Effector CD4-positive, alpha-beta T cell (primary cell): ENCODE measurements around the gene FOXN3.

Experiments
- DNase-seq: peaks from one replicate; pipeline ENCODE4 v3.0.0-alpha.2; 2020

FOXN3 gene

DNA sequence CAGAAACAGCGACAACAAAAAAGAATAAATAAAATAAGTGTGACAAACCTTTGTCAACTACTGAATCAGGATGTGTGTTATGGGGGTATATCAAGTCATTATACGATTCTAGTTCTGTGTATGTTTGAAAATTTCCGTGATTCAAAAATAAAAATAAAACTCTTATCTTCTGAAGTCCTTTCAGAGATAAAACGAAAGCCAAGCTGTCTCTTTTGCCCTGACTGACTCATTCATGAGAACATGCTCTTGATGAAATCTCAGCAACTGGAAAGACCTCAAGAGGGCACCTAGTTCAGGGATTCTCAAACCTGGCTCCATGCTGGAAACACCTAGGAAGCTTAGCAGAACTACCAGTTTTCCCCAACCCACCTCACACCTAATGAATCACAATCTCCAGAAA is 9.2 kb downstream of the FOXN3 start:
- DNase-seq: no peak

GRCh38 chr14:89406941-89407340 is 10.1 kb downstream of the FOXN3 start:
- DNase-seq: no peak

DNA sequence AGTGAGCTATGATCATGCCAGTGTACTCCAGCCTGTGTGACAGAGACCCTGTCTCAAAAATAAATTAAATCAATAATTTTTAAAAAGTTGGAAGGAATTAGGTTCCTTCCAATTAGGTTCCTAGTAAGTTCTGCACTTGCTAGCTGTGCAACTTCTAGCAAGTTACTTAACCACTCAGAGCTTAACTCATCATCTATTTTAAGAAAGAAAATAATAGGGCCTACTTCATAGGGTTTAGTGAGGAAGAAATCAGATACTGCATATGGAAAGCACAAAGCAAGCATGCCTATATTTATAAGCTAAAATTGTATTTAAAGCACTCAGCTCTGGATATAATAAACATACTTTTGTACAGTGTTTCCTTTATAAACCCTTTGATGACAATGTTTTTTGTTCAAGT is 10.7 kb downstream of the FOXN3 start:
- DNase-seq: no peak

GRCh38 chr14:89405712-89406111 is 11.3 kb downstream of the FOXN3 start:
- DNase-seq: no peak

GRCh38 chr14:89402363-89402762 is 14.7 kb downstream of the FOXN3 start:
- DNase-seq: no peak

- DNase-seq: no peak
Measured at GRCh38 chr14:89401761-89402160, 15.3 kb downstream of the FOXN3 start.

DNA sequence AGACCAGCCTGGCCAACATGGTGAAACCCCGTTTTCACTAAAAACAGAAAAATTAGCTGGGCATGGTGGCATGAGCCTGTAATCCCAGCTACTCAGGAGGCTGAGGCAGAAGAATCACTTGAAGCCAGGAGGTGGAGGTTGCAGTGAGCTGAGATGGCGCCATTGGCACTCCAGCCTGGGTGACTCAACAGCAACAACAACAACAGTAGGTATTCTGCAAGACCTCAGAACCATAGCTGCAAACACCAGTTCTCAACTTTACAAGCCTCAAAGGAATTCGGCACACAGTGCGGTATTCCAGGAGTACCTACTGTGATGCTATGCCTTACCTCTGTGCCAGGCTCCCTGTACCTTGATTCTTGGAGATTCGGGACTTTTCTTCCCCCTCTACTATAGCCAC is 15.8 kb downstream of the FOXN3 start:
- no peak for DNase-seq

GRCh38 chr14:89400529-89400928 is 16.5 kb downstream of the FOXN3 start:
- DNase-seq: no peak

DNA sequence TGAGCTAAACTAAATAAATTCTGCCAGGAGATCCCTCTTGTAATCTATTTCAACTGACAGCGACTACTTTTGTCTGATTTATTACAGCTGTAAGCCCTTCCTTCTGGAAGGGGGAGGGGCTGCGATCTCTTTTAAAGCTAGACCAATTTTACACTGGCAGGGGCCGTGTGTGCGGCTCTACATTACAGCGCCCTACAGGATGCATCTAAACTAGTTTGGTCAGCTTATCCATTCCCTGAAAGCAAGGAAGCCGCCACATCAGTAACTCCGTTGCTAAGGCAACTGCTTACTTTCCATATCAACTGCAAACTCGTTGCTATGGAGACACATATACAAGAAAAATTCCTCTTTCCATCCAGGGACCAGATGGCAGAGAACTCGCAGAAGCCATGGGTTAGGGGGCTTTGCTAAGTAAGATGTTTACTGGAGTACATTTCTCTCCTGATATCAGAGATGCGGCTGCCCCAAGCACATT is 17.4 kb downstream of the FOXN3 start:
- no peak for DNase-seq

GRCh38 chr14:89399157-89399556 is 17.9 kb downstream of the FOXN3 start:
- DNase-seq: no peak

DNA sequence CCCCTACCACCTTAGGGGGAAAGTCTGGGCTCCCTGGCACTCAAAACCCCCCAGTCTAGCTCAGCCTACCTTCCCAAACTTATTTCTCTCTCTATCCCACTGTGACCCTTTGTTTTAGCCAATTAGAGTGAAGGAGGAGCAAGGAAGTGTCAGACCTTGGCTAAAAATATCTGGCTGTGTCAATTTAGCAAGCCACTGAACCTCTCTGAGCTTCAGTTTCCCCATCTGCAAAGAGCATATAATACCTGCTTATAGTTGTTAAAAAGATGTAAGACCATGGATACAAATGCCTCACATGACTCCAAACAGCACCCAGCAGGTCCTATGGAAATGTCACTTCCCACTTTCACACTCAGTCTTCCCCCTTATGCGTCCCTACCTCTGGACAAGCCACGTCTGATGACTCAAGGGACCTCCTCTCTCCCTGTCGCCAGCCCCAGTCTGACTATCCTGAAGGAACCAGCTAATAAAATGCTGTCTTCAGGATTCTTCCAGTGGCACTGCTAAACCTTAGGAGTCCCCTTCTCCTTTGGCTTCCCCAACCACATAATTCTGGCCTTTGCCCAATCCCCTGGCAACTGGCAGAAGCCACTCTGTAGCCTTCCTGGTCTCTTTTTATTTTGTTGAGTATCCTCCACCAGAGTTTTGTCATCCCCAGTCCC is 19.3 kb downstream of the FOXN3 start:
- DNase-seq: no peak

DNA sequence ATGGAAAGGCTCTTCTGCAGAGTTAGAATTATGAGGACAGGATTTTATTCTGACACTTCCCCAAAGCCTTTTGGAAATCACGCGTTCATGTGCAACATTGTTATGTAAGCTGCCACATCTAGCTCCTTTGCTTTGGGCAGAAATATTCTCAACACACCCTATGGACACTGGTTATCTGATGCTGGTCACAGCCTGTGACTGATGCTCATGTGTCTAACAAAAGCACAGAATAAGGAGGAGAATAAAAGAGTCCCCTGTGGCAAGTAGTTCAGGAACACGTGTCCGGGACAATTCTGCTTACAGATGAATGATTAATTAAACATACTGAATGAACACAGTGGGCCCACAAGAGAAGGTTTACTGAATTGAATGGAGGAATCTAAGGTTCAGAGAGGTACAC is 22.1 kb downstream of the FOXN3 start:
- no peak for DNase-seq

DNA sequence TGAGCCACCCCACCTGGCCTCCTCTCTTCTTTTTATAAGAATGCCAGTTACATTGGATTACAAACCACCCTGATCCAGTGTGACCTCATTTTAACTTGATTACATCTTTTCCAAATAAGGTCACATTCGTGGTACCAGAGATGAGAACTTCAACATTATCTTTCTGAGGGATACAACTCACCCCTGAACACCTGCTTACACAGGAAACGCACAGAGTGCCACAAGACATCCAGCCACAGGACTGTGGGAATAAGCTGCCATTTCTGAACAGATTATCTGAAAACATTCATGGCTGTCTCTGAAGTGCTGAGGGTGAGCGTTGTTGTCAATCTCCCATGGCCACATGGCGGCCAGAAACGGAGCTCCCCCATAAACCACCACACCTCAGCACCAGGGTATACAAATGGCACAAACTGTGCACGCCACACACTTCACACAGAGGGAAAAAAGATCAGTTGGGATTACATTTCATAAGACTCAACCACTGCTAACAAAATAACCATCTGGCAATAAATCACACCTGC is 23.7 kb downstream of the FOXN3 start:
- no peak for DNase-seq

GRCh38 chr14:89392181-89392580 is 24.9 kb downstream of the FOXN3 start:
- no peak for DNase-seq

DNA sequence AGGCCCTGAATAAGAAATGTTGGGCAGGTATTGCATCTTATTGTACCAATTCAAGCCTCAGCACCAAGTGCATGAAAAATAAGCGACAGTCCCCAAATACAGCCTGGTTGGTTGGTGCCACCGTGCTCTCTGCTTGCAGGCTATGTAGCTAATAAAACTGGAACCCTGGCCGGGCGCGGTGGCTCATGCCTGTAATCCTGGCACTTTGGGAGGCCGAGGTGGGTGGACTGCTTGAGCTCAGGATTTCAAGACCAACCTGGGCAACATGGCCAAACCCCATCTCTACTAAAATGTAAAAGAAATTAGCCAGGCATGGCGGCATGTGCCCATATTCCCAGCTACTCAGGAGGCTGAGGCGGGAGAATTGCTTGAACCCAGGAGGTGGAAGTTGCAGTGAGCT is 25.5 kb downstream of the FOXN3 start:
- no peak for DNase-seq

DNA sequence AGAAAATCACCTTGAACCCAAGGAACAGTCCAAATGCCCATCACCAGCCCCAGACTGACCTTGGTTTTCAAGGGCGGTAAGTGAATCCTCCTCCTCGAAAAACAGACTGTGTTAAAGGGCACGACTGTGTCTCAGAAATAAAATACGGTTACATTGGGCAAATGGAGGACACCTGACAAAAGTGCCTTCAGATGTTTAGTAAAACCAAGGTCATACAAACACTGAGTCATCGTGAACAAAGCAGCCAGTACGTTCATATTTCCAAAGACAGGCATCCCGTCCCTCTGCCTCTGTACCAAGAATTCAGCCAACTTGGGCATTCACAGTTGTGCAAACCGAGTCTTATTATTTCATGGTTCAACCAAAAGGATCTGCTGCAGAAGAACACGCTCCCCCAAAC is 25.9 kb downstream of the FOXN3 start:
- no peak for DNase-seq

GRCh38 chr14:89388853-89389252 is 28.2 kb downstream of the FOXN3 start:
- no peak for DNase-seq

DNA sequence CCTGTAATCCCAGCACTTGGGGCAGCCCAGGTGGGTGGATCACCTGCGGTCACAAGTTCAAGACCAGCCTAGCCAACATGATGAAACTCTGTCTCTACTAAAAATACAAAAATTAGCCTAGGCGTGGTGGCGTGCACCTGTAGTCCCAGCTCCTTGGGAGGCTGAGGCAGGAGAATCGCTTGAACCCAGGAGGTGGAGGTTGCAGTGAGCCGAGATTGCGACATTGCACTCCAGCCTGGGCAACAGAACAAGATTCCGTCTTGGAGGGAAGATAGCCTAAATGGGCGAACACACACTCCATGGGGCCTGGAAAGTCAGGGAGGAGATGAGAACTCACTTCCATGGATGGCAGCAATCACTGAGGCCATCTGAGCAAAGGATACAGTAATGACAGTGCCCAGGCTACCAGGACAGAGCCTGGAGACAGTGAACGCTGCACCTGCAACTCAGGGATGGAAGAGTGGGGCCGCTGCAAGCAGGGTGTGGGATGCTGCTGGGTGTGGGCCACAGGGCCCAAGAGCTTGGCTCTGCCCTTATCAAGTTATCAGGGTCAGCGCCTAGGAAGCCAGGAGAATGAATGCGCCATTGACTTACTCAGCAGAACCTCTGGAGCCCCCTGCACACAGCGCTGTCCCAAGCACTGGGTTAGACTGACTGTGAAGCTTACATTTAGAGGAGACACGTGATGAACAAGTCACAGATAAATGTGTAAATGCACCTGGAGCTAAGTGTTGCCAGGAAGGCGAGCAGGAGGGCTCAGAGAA is 28.9 kb downstream of the FOXN3 start:
- no peak for DNase-seq

GRCh38 chr14:89386212-89386886 is 30.7 kb downstream of the FOXN3 start:
- DNase-seq: no peak

GRCh38 chr14:89384636-89385035 is 32.4 kb downstream of the FOXN3 start:
- no peak for DNase-seq

- no peak for DNase-seq
Measured at GRCh38 chr14:89384023-89384422, 33.0 kb downstream of the FOXN3 start.

- no peak for DNase-seq
Measured at GRCh38 chr14:89382901-89383845, 33.9 kb downstream of the FOXN3 start.

GRCh38 chr14:89382487-89382886 is 34.5 kb downstream of the FOXN3 start:
- DNase-seq: no peak
